Stimulated activated CD8-positive, alpha-beta memory T cell treated with anti-CD3 and anti-CD28 coated beads, Interleukin-15, amount 100 ng/mL, for 24 hours (primary cell): Measurements from ENCODE around the gene JPT1.
A peak's percentile ranks its signal among the peaks of the same experiment; 100 is the strongest.
"Not testable (repeated sequence)": the region's sequence is repeated elsewhere in the genome, so short reads cannot be mapped to it uniquely, and the experiment has no call there.

ENCODE experiments used
- DNase-seq: peaks from one replicate; pipeline ENCODE4 v3.0.0-alpha.2; 2020; ENCODE audit warnings: low read depth

JPT1 gene

DNA sequence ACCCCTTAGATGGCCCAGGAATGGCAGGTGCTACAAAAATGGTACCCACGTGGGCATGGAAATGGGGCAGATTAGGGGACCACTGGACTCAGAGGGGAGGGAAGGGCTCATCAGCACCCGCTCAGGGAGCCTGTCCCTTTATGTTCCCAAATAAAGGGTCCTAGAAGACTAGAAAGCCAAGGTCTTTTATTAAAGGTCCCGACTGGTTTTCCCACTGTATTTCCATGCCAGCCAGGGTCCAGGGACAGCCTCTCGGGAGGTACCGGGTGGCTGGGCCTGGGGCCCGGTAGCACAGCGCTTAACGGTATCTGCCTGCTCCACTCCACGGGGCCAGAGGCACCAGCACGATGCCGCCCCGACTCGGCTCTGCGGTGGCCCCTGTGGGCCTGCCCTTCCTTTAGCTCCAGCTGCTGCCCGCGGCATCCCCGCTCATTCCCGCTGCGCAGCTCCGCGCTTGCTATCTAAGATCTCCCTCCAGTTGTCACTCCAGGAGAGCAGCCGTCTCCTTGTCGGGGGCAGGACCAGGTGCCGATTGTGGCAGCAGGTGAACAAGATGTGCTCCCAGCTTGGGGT is 24.2 kb downstream of the JPT1 start:
- no peak for DNase-seq

DNA sequence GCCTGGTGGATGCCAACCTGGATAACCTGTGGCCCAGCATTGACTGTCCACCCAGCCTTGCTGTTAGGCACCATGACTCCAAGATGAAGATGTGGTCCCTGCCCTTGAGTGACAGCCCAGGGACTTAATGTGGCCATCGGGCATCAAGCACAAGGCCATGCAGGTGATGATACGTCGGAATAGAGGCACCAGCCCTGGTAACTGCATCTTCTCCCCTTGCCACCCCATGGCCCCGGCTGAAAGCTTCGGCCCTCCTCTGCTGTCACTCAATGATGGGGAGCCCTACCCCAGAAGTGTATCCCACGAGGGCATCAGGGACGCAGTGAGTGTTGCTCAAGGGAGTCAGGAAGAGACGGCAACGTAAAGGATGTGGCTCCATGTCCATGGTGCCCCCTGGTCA is 24.7 kb downstream of the JPT1 start:
- DNase-seq: no peak

DNA sequence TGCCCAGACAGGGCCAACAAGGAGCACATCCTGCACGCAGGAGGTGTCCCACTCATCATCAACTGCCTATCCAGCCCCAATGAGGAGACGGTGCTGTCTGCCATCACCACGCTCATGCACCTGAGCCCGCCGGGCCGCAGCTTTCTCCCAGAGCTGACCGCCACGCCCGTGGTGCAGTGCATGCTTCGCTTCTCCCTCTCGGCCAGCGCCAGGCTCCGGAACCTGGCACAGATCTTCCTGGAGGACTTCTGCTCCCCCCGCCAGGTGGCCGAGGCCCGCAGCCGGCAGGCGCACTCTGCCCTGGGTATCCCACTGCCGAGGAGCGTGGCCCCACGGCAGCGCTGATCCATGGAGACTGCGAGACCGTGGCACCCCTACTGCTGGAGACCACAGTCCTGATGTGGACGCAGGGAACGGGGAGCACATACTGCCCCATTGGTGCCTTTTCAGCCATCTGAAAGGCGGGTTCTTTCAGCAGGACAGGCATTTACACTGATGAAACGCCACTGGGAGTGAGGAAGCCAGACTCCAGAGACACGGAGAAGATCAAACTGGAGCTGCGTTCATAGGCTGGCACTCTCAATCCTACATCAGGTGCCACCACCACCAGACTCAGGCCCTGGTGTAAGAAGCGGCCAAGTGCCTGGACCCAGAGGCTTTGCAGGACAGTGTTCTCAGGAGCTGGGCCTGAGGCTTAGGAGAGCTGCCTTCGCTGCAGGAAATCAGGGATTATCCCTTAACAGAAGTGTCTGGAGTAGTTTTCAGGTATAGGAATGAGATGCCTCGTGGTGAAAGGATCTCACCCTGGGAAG is 25.4 kb downstream of the JPT1 start:
- no peak for DNase-seq

- not testable (repeated sequence) for DNase-seq
Measured at GRCh38 chr17:75127936-75128335, 26.4 kb downstream of the JPT1 start.

- DNase-seq: no peak
Measured at GRCh38 chr17:75126954-75127353, 27.4 kb downstream of the JPT1 start.

DNA sequence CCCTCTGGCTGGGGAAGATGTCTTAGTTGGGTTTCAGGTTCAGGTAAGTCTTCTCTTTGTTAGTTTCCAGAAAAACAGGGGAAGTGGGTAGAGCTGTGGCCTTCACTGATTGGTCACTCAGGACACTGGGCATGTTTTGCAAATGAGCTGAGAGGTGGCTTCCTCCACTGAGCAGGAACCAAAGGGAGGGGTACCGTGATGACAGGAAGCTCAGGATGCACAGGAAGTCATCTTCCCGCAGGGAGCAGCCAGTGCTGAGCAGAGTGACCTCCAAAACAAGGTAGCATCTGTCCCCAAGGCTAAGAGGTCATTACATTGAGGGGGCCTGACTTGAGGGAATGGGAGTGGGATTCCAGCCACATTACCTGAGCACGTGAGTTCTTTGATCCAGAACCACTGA is 28.3 kb downstream of the JPT1 start:
- DNase-seq: no peak

- no peak for DNase-seq
Measured at GRCh38 chr17:75124819-75125162, 29.5 kb downstream of the JPT1 start.

- no peak for DNase-seq
Measured at GRCh38 chr17:75124041-75124818, 30.1 kb downstream of the JPT1 start.

GRCh38 chr17:75118307-75118706 is 36.0 kb downstream of the JPT1 start:
- DNase-seq: no peak

DNA sequence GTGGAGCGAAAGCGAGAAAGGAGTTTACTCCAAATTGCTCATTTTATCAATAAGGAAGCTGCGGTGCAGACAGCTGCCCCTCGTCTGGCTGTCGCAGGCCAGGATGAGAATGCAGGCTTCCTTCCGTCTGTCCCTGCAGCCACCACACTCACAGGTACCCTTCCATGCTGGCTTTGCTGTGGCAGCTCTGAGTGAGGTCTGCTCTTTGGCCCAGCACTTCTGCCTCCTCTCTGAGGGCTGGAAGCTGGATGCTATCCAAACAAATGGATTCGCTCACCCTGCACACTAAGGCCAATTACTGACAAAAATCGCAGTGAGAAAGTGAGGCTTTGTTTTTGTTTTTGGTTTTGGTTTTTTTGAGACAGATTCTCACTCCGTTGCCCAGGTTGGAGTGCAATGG is 37.6 kb downstream of the JPT1 start:
- DNase-seq: no peak

- no peak for DNase-seq
Measured at GRCh38 chr17:75115555-75115954, 38.8 kb downstream of the JPT1 start.

DNA sequence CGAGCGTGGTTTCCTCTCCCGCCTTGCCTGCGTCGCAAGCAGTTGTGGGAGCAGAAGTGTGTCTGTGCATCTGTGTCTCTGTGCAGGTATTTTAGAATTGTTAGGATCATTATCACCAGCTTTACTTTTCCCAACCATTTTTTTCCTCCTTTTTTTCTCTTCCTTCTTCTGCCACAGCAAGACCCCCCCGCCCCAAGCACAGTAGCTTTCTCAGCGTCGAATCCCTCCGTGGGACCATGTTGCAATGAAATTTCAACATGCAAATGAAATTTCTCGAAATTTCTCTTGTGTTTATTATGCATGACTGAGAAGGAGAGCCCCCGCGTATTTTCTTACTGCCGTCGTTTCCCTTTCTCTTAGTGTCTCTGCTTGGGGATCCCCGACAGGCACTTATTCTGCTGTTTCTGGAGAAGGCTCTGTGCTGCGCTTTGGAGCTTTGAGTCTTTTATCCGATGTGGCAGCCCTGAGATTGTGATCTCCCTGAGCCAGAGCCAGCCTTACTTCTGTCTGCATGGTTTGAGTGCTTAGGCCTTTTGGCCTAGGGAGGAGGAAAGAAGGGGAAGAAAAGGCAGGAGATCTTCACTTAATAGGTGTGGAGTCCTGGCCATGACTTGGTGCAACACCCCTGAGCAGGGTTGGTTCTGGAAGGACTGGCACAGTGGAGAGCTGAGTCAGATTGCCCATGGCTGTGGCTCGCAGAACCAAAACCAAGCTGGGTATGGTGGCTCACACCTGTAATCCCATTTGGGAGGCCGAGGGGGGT is 39.6 kb downstream of the JPT1 start:
- no peak for DNase-seq

GRCh38 chr17:75113798-75114551 is 40.3 kb downstream of the JPT1 start:
- peak; percentile 75 for DNase-seq

DNA sequence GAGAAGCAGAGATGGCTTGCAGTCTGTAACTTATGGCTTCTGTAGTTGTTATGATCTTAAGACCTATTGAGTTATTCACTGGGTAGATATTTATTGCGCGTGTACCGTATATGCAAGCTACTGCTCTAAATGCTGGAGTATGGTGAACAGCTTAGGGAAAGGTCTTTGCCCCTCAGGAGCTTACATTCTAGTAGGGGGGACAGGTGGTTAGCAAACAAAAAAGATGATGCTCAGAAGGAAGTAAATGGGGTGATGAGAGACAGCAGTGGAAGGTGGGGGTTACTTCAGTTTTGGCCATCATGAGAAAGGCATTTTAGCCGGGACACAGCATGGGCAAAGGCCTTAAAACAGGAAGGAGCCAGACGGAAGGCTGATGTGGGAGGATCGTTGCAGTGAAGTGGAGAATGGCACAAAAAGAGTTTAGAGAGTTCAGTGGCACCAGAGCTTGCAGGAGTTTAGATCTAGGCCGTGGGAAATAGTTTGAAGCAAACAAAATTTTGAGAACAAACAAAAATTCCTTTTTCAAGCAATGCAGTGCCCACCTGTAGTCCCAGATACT is 42.5 kb downstream of the JPT1 start:
- no peak for DNase-seq

DNA sequence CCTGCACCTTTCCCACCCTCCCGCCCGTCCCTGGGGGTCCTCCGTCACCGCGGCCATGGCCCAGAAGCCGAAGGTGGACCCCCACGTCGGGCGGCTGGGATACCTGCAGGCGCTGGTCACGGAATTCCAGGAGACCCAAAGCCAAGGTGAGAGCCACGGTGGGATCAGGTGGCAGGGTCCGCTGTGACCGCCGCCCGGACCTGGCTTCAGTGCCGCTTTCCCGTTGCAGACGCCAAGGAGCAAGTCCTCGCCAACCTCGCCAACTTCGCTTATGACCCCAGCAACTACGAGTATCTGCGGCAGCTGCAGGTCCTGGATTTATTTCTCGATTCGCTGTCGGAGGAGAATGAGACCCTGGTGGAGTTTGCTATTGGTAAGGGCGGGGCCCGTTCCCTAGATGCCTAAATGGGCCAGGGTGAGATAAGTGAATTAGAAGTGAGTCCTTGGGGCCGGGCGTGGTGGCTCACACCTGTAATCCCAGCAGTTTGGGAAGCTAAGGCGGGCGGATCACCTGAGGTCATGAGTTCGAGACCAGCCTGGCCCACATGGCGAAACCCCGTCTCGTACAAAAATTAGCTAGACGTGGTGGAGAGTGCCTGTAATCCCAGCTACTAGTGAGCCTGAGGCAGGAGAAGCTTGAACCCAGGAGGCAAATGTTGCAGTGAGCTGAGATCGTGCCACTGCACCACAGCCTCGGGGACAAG is 43.9 kb downstream of the JPT1 start:
- DNase-seq: no peak

DNA sequence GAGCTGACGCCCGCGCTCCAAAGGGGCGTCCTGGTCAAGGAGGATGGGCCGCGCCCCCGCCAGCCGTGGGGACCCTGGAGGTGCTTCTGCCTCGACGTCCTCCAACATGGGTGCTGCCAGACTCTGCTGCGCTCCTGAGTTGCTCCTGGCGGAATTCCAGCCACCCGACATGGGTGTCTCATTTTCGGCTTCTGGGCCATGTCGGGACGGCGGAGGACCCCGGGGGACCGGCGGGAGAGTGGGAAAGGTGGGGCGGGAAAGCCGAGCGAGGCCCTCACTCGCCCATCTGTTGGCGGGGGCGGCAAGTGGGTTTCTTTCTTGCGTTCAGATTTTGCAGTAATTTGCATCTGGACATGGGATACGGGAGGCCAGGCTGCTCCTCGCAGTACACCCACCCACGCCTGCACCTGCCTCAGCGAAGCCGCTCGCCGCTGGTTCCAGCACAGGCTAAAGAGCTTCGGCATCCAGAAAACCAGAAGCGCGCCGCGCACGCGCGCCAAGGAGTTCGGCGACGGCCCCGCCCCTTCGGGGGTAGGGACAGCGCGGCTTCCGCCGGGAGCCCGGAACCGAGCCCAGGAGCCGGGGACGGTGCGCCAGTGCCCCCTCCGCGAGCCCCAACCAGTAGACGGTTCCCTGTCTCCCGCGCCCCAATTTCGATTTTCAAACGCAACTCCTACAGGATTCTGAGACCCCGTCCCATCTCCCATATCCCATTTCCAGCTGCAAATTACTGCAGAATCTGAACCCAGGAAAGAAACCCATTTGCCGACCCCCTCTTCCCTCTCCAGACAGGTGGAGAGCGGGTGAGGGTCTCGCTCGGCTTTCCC is 44.7 kb downstream of the JPT1 start, which contains the start of gene ARMC7:
Gene ARMC7 (plus strand): TSS at position 563 of the 827 bp plus-strand sequence. CDS start 320 bp downstream, outside the sequence.
- DNase-seq: peak; percentile 84

- no peak for DNase-seq
Measured at GRCh38 chr17:75109046-75109406, 45.3 kb downstream of the JPT1 start.

DNA sequence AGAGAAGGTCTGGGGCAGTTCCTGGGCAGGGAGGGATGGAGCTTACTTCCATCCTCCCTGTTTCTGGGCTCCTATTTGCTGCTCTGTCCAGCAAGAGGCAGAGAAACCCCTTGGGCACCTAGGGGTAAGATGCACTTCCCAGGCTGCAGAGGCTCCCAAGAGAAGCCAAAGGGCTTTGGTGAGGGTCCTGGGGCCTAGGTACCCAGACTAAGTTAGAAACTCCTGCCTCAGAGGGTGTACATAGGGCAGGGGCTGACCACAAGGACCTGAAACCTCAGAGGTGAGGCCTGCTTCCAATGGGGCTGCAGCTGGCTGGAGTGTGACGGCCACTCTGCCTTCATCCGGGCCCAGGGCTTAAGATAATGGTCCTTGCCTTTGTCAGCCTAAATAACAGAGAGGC is 46.1 kb downstream of the JPT1 start:
- no peak for DNase-seq

DNA sequence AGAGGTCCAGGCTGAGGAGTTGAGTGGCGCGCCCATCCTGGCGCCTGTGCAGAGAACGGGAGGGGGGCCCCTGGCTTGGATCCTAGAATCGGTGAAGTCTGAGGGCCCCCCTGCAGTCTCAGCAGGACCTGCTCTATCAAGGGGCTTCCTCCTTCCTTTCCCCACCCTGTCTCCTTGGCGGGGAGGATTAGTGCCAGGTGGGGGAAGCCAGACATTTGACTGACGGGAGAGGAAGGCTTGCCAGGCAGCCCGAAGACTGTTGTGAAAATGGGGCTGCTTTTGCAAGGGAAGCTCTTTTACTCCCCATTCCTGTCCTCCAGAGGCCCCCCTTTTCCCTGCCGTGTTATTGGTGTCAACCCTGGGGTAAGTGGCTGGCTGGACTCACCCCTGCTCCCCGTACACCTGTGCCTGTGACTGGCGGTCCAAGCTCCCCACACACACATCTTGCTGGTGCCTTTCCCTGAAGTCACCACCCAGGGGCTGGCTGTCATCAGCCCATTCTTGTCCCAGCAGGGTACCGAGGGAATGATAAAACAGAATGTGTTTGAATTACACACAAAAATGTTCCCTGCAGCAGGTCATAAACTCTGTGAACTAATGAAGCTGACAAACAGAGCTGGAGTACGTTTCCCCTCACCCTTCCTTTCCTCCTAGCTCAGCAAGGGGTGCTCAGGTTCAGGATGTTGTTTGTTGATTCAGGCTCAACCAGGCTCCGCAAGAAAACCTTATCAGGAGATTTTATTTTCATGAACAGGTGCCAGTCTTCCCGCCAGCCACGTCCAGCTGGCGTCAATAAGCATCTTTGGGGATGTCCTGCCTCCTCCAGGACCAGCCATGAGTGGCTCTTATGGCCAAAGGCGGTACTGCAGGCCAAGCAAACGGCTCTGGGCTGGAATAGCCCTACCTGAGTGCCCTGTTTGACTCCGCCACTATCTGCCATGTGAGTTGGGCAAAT is 48.9 kb downstream of the JPT1 start:
- DNase-seq: no peak
